HG03108 (cell line): ENCODE results near the gene NDUFV1.
"Not testable (repeated sequence)": the region's sequence is repeated elsewhere in the genome, so short reads cannot be mapped to it uniquely, and the experiment has no call there.

Experiments
- ATAC-seq: cut with Tn5 transposase; IDR thresholded peaks from one replicate; pipeline ENCODE4 v1.9.1; 2021; ENCODE audit warnings: moderate library complexity; ENCODE audit not compliant: unreplicated experiment

The NDUFV1 gene

DNA sequence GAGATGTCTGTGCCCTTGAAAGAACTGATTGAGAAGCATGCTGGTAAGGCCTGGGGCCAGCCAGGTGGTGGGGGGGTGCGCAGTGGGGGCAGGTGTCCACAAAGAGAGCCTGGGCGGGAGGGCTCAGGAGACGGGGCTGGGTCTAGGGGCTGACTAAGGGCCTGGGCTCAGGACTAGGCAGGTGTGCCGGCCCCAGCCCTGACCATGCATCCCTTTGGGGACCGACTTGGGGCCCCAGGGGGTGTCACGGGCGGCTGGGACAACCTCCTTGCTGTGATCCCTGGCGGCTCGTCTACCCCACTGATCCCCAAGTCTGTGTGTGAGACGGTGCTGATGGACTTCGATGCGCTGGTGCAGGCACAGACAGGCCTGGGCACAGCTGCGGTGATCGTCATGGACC, 4.4 kb downstream of the NDUFV1 start:
- no peak for ATAC-seq

DNA sequence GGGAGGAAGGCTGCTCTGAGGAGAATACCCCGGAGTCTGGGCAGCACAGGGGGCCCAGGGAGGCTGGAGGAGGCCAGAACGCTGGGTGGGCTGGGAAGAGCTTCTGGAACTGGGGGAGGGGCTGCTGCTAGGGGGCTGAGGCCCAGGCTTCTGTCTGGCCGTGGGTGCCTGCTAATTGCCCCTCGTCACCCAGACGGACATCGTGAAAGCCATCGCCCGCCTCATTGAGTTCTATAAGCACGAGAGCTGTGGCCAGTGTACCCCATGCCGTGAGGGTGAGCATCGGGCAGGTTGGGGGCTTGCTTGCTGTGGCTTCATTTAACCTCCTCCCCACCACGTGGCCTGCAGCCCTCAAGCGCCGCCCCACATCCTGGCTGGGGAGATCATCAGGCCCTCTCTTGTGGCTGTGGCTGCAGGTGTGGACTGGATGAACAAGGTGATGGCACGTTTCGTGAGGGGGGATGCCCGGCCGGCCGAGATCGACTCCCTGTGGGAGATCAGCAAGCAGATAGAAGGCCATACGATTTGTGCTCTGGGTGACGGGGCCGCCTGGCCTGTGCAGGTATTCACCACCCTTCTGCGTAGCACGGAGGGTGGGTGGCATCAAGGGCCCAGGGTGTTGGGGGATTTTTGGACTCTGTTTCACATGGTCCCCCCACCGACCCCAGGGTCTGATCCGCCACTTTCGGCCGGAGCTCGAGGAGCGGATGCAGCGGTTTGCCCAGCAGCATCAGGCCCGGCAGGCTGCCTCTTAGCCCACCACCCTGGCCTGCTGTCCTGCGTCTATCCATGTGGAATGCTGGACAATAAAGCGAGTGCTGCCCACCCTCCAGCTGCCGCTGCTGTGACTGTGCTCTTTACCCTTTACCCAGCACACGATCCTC, 5.2 kb downstream of the NDUFV1 start:
- no peak for ATAC-seq

DNA sequence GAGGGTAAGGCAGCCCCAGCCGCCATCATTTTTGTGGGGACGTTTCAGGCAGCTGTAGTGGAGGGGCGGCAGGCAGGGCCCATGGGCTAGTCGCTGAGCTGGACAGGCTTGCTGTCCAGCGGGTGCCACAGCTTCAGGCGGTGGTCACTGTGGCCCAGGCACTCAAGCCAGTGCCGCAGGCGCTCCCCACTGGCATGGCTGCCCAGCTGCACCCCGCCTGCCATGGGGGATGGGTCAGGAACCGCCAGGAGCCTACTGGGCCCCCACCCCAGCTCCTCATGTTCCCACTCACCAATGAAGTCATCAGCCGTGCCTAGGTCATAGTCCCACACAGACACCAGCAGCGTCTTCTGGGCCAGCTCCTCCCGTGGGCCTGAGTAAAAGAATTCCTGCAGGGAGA, 6.0 kb downstream of the NDUFV1 start:
- ATAC-seq = no peak

DNA sequence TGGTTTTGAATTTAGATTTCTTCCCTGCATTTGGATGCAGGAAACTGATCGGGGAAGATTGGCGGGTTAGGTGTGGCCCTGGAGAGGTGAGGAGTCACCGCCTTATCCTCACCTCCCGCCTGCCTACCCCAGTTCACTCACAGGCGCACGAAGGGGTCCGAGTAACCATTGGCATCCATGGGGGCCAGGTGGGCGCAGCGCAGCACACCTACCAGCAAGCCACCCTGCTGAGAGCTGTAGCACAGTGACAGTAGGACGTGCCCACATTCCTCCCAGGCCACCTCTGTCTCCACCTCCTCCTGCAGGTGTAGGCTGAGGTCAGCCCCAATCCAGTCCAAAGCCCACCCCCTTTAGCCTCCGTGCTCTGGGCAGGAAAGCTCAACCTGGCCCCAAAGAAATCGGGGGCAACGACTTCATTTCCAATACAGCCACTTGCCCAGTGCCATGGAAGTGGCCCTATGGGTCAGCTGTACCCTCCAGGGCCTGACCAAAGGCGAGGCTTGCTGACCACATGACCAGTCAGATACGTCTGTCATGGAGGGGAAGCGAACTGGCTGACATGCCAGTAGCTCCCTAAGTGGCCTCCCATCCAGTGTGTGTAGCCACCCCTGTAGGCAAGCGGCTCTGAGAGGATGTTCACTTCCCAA, 6.7 kb downstream of the NDUFV1 start:
- ATAC-seq = no peak

DNA sequence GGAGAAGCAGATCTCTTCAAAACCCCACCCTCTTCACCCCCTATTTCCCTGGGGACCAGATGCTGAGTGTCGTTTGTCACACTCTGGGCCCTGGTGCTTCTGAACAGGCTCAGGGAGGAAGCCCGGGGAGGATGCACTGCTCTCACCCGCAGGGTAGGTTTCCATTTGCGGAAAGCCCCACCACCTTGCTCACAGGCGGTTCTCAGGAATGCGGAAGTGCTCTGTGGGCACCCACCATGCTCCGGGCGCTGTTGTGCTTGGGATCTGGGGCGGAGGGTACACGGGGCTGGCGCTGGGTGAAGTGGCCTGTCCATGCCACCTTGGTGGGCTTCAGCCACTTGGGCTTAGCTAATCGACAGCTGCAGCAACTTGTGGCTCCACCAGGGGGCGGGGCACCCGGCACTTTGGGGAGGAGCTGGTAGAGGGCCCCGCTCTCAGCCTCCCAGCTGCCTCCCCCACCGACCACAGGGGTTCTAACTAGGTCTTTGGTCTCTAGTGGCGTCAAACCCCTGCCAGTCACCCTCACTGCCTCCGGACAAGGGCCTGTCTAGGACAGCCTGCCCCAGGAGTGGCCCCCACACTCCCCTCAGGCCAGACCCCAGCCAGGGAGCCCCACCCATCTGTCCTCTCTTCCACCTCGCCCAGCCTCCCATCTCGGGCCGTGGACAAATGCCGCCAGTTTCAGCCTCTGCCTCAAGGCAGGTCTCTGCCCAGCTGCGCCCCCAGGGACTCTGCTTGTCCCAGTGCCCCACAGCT, 7.4 kb downstream of the NDUFV1 start:
- peak; percentile 81 for ATAC-seq

DNA sequence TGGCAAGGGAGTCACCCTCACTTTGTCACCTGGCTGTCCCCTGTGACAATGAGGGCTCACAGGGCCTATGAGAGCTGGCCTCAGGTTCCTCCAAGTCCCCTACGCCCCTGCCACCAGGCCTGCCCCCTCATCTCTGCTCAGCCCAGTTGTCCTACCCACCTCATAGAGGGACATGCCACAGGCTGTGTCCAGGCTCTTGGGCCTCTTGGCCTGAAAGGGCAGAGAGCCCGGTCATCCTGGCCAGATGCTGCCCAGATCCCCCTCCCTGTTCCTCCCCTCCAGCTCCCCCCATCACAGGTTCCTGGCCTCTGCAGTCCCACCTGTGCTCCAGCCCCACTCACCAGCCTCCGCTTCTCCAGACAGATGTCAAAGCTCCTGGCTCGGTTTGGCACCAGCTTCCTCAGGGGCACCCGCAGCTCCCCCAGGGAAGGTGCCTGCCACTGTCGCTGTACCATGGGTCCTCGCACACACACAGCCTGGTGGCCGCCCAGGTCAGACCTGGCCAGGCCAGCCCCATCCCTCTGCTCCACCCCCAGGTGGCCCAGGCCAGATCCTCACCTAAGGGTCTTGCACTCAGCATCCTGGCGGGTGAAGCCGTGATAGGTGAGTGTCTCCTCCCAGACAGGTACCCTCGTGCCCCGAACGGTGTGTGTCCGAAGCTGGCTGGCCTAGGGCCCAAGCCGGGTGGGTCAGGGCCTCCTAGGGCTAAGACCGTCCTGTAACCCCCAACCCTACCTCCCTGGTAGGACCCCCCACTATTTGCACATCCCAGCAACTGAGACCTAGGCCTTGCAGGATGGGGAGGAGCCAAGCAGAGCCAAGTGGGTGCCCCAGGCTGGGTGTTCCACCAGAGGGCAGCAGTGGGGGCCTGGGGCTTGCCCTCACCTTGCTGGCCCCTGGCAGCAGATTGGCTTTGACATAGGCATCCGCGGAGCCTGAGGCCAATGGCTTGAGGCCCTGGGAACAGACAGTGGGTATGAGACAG, 8.3 kb downstream of the NDUFV1 start:
- no peak for ATAC-seq

DNA sequence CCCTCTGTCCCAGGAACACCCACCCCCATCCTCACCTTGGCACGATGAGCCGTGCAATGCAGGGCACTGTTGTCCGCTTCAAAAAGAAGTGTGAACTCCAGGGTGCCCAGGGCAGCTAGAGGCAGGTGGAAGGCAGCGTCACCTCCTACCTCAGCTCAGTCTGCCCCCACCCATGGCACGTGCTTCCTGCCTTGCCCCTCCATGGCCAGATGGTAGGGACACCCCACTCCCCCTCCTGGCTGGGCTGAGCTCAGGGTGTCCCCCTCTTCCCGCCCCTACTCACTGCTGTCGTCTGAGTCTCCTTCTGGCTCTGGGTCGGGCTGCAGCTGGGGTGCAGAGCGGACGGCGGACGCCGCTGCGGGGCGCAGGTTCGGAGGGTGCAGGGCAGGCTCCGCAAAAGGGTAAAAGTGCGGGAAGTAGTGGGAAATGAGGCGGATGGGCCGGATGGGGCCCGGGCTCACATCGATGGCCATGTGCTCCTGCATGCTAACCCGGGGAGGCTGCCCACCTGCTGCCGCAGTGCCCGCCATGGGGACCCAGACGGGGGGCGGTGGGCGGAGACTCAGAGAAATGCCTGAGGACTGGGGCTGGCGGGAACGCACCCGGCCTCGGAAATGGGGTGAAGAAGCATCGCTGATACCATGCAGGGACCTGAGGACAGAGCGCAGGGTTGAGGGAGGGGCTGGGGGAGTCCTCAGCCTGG, 9.1 kb downstream of the NDUFV1 start:
- no peak for ATAC-seq

DNA sequence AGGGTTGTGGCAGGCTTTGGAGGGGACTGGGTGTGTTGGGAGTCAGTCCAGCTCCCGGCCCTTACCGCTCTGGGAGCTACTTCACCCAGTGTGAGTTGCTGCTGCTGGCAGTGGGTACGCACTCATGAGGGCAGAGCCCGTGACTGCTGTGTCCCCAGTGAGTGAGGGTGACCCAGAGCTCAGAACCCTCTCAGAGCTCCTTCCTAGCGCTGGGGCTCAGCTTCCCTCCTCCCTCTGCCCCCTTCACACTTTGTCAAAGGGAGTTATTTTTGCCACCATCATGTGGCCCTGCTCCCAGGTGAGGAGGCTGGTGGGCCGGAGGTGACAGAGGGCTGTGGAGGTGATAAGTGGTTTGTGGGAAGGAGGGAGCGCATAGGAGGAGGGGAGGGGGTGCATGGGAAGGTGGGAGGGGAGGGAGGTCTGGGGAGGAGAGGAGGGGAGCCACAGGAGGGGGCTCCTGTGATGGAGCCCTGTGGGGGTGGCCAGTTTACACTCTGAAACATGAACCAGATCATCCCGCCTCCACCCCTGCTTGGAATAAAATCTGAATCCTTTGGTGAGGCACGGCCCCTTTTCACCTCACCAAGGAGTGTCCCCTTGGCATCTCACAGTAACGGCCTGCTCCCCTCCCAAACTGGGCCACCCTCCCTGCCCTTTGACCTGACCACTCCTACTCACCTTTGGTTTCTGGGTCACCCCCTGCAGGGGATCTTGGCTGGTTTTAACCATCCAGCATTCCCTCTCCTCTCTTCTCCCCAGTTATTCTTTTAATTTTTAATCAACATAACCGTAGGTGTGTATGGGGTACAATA, 9.9 kb downstream of the NDUFV1 start:
- ATAC-seq = no peak

DNA sequence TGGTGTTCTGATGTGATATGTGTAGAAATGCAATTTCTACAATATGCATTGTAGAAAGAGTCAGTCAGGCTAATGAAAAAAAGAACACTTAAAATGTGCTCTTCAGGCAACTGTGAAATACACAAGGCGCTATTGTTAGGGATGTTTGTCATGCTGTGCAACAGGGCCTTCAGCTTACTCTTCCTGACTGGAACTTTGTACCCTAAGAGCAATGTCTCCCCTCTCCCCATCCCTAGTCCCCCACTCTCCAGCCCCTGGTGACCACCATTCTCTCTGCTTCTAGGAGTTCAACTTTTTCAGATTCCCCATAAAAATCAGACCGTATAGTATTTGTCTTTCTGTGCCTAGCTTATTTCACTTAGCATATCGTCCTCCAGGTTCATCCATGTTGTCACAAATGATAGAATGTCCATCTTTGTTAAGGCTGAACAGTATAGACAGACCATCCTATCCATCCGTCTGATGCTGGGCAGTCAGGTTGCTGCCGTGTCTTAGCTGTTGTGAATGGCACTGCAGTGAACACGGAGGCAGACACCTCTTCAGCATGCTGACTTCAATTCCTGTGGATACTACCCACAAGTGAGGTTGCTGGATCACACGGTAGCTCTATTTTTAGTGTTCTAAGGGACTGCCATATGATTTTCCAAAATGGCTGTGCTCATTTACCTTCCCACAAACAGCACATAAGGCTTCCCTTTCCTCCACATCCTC, 10.7 kb downstream of the NDUFV1 start:
- no peak for ATAC-seq

DNA sequence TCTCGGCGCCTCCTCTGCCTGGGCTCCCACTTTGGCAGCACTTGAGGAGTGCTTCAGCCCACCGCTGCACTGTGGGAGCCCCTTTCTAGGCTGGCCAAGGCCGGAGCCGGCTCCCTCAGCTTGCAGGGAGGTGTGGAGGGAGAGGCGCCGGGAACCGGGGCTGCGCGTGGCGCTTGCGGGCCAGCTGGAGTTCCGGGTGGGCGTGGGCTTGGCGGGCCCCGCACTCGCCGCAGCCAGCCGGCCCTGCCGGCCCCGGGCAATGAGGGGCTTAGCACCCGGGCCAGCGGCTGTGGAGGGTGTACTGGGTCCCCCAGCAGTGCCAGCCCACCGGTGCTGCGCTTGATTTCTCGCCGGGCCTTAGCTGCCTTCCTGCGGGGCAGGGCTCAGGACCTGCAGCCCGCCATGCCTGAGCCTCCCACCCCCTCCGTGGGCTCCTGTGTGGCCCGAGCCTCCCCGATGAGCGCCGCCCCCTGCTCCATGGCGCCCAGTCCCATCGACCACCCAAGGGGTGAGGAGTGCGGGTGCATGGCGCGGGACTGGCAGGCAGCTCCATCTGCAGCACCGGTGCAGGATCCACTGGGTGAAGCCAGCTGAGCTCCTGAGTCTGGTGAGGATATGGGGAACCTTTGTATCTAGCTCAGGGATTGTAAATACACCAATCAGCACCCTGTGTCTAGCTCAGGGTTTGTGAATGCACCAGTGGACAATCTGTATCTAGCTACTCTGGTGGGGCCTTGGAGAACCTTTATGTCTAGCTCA, 12.3 kb downstream of the NDUFV1 start:
- not testable (repeated sequence) for ATAC-seq

DNA sequence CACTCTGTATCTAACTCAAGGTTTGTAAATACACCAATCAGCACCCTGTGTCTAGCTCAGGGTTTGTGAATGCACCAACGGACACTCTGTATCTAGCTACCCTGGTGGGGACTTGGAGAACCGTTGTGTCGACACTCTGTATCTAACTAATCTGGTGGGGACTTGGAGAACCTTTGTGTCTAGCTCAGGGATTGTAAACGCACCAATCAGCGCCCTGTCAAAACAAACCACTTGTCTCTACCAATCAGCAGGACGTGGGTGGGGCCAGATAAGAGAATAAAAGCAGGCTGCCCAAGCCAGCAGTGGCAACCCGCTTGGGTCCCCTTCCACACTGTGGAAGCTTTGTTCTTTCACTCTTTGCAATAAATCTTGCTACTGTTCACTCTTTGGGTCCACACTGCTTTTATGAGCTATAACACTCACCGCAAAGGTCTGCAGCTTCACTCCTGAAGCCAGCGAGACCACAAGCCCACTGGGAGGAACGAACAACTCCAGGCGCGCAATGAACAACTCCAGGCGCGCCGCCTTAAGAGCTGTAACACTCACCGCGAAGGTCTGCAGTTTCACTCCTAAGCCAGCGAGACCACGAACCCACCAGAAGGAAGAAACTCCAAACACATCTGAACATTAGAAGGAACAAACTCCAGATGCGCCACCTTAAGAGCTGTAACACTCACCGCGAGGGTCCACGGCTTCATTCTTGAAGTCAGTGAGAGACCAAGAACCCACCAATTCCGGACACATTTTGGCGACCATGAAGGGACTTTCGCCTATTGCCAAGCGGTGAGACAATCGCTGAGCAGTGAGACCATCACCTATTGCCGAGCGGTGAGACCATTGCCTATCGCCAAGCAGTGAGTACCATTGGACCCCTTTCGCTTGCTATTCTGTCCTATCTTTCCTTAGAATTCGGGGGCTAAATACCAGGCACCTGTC, 13.2 kb downstream of the NDUFV1 start:
- not testable (repeated sequence) for ATAC-seq

DNA sequence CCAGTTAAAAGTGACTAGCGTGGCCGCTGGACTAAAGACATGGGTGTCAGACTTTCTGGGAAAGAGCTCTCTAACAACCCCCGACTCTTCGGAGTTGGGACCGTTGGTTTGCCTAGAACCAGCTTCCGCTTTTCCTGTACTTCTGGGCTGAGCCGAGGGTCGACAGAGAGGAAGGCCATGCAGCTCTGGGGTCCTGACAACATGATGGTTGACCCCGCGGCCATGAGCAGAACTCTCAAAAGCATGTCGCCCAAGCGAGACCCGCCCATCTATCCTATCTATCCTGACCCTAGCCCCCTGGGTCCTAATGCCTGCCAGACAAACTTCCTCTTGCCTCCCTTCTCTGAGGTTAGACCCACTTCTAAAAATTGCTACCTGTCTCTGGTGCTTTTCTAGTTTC, 13.9 kb downstream of the NDUFV1 start:
- not testable (repeated sequence) for ATAC-seq

DNA sequence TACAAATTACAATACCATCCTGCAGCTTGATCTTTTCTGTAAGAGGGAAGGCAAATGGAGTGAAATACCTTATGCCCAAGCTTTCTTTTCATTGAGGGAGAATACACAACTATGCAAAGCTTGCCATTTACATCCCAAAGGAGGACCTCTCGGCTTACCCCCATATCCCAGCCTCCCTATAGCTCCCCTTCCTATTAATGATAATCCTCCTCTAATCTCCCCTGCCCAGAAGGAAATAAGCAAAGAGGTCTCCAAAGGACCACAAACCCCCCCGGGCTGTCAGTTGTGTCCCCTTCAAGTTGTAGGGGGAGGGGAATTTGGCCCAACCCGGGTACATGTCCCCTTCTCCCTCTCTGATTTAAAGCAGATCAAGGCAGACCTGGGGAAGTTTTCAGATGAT, 15.2 kb downstream of the NDUFV1 start:
- ATAC-seq = not testable (repeated sequence)

DNA sequence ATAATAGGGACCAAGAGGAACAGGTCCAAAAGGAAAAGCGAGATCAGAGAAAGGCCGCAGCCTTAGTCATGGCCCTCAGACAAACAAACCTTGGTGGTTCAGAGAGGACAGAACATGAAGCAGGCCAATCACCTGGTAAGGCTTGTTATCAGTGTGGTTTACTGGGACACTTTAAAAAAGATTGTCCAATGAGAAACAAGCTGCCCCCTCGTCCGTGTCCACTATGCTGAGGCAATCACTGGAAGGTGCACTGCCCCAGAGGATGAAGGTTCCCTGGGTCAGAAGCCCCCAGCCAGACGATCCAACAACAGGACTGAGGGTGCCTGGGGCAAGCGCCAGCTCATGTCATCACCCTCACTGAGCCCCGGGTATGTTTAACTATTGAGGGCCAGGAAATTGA, 16.2 kb downstream of the NDUFV1 start:
- not testable (repeated sequence) for ATAC-seq

DNA sequence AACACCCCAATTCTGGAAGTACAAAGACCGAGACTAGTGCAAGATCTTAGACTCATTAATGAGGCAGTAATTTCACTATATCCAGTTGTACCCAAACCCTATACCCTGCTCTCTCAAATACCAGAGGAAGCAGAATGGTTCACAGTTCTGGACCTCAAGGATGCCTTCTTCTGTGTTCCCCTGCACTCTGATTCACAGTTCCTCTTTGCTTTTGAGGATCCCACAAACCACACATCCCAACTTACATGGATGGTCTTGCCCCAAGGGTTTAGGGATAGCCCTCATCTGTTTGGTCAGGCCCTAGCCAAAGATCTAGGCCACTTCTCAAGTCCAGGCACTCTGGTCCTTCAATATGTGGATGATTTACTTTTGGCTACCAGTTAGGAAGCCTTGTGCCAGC, 17.1 kb downstream of the NDUFV1 start:
- not testable (repeated sequence) for ATAC-seq

DNA sequence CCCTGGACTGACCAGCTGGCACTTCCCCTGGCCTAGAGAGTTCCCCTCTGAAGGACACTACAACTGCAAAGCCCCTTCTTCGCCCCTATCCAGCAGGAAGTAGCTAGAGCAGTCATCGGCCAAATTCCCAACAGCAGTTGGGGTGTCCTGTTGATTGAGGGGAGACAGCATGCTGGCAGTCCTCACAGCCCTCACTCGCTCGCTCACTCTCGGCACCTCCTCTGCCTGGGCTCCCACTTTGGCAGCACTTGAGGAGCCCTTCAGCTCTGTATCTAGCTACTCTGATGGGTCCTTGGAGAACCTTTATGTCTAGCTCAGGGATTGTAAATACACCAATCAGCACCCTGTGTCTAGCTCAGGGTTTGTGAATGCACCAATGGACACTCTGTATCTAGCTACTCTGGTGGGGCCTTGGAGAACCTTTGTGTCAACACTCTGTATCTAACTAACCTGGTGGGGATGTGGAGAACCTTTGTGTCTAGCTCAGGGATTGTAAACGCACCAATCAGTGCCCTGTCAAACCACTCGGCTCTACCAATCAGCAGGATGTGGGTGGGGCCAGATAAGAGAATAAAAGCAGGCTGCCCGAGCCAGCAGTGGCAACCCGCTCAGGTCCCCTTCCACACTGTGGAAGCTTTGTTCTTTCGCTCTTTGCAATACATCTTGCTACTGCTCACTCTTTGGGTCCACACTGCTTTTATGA, 19.5 kb downstream of the NDUFV1 start:
- ATAC-seq = not testable (repeated sequence)
